ENCODE measurements around the gene EMC10. TPM values are rescaled to one million over a fixed set of nuclear protein-coding genes. Genes with fewer than 3 reads are reported as not detected.
A peak's percentile ranks its signal among the peaks of the same experiment; 100 is the strongest.

Gene EMC10
- total and polyA plus RNA-seq, 4 donors: 62.2 to 165 (median 137) TPM

DNA sequence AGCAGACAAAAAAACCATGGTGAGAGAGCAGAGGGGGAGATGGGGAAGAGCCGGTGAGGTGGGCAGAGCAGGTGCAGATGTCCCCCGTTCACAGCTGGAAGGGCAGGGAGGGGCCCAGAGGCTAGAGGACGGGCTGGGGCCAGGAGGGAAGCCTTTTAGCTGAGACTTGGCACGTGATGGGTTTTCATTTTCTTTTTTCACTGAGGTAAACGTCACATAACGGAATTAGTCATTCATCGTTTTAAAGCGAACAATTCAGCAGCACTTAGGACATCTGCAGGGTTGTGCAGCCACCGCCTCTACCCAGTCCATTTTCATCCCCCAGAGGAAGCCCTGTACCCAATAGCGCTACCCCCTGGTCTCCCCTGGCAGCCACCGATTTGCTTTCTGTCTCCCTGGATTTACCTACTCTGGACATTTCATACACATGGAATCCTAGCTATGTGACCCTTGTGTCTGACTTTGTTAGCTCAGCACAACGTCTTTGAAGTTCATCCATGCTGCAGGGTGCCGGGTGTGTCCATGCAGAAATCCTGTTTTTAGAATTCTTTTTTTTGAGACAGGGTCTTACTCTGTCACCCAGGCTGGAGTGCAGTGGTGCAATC, 16.0 kb upstream of the EMC10 start:
- H3K27me3 ChIP-seq (ENCODE audit: control insufficient read depth in 3 of 3, insufficient read depth in 3 of 3, low read length in 2 of 3): peaks cover 0 to 17% (median 0%) of the 10 kb centered on the region in 3 donors
- H3K9ac ChIP-seq (ENCODE audit: insufficient read depth in 1 of 2, low read length in 2 of 2): no peak overlapping the region
- H3K36me3 ChIP-seq (ENCODE audit: control insufficient read depth in 4 of 4, insufficient read depth in 4 of 4, low read length in 4 of 4): no peaks in the 10 kb centered on the region
- DNase-seq (no peak), ATAC-seq (ENCODE audit: insufficient read depth, low FRiP score) (no peak)
- peaks cover 0 to 3% (median 0%) of the 10 kb centered on the region in 5 donors for H3K4me1 ChIP-seq (ENCODE audit: control insufficient read depth in 5 of 5, insufficient read depth in 5 of 5, low read length in 5 of 5)
- no peak overlapping the region for H3K27ac ChIP-seq (ENCODE audit: low read depth in 1 of 2, low read length in 1 of 2)
- no peaks in the 10 kb centered on the region for H3K9me3 ChIP-seq (ENCODE audit: control insufficient read depth in 4 of 4, insufficient read depth in 3 of 4, low read length in 3 of 4)
- H3K4me3 ChIP-seq: no peak overlapping the region
- no peak for TF ChIP-seq CTCF (IDR thresholded peaks at IDR 0.05; ENCODE audit: control extremely low read depth, extremely low read depth)
- WGBS, 2 donors: 35 to 37% methylated on average over 13 of the region's 13 CpGs

DNA sequence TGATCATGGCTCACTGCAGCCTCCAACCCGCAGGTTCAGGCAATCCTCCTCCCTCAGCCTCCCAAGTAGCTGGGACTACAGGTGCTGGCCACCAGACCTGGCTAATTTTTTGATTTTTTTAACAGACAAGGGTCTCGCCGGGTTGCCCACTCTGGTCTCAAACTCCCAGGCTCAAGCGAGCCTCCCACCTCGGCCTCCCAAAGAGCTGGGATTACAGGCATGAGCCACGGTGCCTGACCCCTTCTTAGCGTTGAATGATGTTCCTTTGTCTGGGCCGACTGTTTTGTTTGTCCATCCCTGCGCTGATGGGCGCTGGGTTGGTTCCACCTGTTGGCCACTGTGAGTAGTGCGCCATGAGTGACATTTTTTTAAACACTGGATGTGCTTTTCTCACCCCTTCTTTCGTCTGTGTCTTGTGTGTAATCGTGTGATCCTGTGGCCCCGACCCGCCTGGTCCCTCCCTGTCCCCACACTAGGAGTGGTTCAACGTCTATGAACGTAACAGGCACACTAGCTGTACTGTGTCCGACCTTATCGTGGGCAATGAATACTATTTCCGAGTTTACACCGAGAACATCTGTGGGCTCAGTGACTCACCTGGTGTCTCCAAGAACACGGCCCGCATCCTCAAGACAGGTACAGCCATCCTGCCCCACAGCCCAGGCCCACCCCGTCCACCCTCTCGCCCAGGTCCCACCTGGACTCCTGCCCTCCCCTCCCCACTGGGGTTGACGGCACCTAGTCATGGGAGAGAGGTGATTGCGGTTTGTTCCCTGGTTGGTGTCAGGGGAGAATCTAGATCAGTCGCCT, 15.0 kb upstream of the EMC10 start:
- ATAC-seq (ENCODE audit: insufficient read depth, low FRiP score): peak; percentile 79
- H3K4me1 ChIP-seq (ENCODE audit: control insufficient read depth in 5 of 5, insufficient read depth in 5 of 5, low read length in 5 of 5): peaks cover 0 to 3% (median 0%) of the 10 kb centered on the region in 5 donors
- DNase-seq: peak; percentile 66 to 72 (median 67)

DNA sequence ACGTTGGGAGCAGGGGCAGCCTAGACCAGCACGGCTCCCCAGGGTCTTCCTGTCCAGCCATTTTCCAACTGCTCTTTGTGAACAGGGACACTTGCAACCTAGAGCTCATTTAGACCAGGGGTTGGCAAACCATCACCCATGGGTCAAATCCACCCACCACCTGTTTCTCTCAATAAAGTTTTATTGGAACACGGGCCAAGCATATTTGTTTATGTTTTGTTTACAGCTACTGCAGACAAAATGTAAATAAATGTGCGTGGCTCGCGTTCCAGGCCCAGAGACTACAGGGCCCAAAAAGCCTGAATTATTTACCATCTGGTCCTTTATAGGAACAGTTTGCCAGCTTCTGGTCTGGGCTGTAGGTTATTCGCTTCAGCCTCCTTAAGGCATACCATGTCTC, 13.3 kb upstream of the EMC10 start:
- Histone ChIP-seq H3K4me3 (no peak overlapping the region), H3K4me1 (ENCODE audit: control insufficient read depth in 5 of 5, insufficient read depth in 5 of 5, low read length in 5 of 5) (peaks cover 0 to 3% (median 0%) of the 10 kb centered on the region in 5 donors), H3K9ac (ENCODE audit: insufficient read depth in 1 of 2, low read length in 2 of 2) (no peak overlapping the region), H3K27ac (ENCODE audit: low read depth in 1 of 2, low read length in 1 of 2) (no peak overlapping the region), H3K9me3 (ENCODE audit: control insufficient read depth in 4 of 4, insufficient read depth in 3 of 4, low read length in 3 of 4) (no peaks in the 10 kb centered on the region), H3K27me3 (ENCODE audit: control insufficient read depth in 3 of 3, insufficient read depth in 3 of 3, low read length in 2 of 3) (peaks cover 0 to 10% (median 0%) of the 10 kb centered on the region in 3 donors), H3K36me3 (ENCODE audit: control insufficient read depth in 4 of 4, insufficient read depth in 4 of 4, low read length in 4 of 4) (no peaks in the 10 kb centered on the region)
- ATAC-seq (ENCODE audit: insufficient read depth, low FRiP score) (no peak), DNase-seq (no peak)
- WGBS, 2 donors: 73 to 80% methylated on average over 7 of the region's 7 CpGs
- no peak for TF ChIP-seq CTCF (IDR thresholded peaks at IDR 0.05; ENCODE audit: control extremely low read depth, extremely low read depth)

More for the DNA sequence above, 15.0 kb upstream of the EMC10 start:
- Histone ChIP-seq H3K27ac (ENCODE audit: low read depth in 1 of 2, low read length in 1 of 2) (no peak overlapping the region), H3K36me3 (ENCODE audit: control insufficient read depth in 4 of 4, insufficient read depth in 4 of 4, low read length in 4 of 4) (no peaks in the 10 kb centered on the region), H3K4me3 (no peak overlapping the region), H3K9ac (ENCODE audit: insufficient read depth in 1 of 2, low read length in 2 of 2) (no peak overlapping the region), H3K27me3 (ENCODE audit: control insufficient read depth in 3 of 3, insufficient read depth in 3 of 3, low read length in 2 of 3) (peaks cover 0 to 17% (median 0%) of the 10 kb centered on the region in 3 donors), H3K9me3 (ENCODE audit: control insufficient read depth in 4 of 4, insufficient read depth in 3 of 4, low read length in 3 of 4) (no peaks in the 10 kb centered on the region)
- WGBS, 2 donors: 33 to 37% methylated on average over 28 of the region's 28 CpGs
- peak; percentile 81 for TF ChIP-seq CTCF (IDR thresholded peaks at IDR 0.05; ENCODE audit: control extremely low read depth, extremely low read depth)
